ENCODE measurements around the gene CIZ1. TPM values are rescaled to one million over a fixed set of nuclear protein-coding genes. Genes with fewer than 3 reads are reported as not detected.
A peak's percentile ranks its signal among the peaks of the same experiment; 100 is the strongest.

CIZ1 gene
- total RNA-seq, 1 experiment from 2014 or later: 111 TPM

- peak; percentile 79 for ATAC-seq
Observed at GRCh38 chr9:128117613-128118471, 73.5 kb downstream of the CIZ1 start.

GRCh38 chr9:128116104-128117083, 75.0 kb downstream of the CIZ1 start:
- no peak overlapping the region for H3K4me3 ChIP-seq (ENCODE audit: low read depth in 2 of 2, low read length in 2 of 2)
- ChIA-PET CTCF (interaction anchor here (0.5 kb wide), 1 partner anchor 46 kb away, joined by 4 read pairs; no protein-coding TSS in a partner anchor), POLR2A (no interaction called here)
- ATAC-seq (no peak), DNase-seq (ENCODE audit: low read depth, low spot score) (no peak)
- in situ Hi-C loops (cut with HindIII; ENCODE audit: low pct_unique_long_range_greater_than_20kb, low sequenced_read_pairs) (no loop called here), intact Hi-C loops (cut with micrococcal nuclease; ENCODE audit: unreplicated experiment) (no loop called here)
- no peaks in the 10 kb centered on the region for H3K36me3 ChIP-seq (ENCODE audit: control insufficient read depth, insufficient read depth, low read length)
- no peaks in the 10 kb centered on the region for H3K27me3 ChIP-seq (ENCODE audit: control insufficient read depth, insufficient read depth, low read length)
- H3K9me3 ChIP-seq (ENCODE audit: control insufficient read depth, insufficient read depth, low read depth, low read length): no peaks in the 10 kb centered on the region
- no TSS peak for BruUV-seq (replicated peaks)
- H3K27ac ChIP-seq (ENCODE audit: low read length): no peak overlapping the region
- TF ChIP-seq SIN3A (IDR thresholded peaks at IDR 0.05; ENCODE audit: borderline replicate concordance, insufficient read depth, low read depth, low read length): no peak
- TF ChIP-seq TCF7L2 (IDR thresholded peaks at IDR 0.05; ENCODE audit: low read depth, low read length): no peak
- TF ChIP-seq CTCF (IDR thresholded peaks at IDR 0.05): no peak
- no peak for TF ChIP-seq REST (IDR thresholded peaks at IDR 0.05; ENCODE audit: insufficient read depth in 1 of 2, low read depth in 2 of 2, low read length in 1 of 2)
- TF ChIP-seq POLR2AphosphoS5 (IDR thresholded peaks at IDR 0.05; ENCODE audit: low read depth, low read length): no peak
- no peaks in the 10 kb centered on the region; the same call in 1 of the 2 replicates for H3K4me1 ChIP-seq (ENCODE audit: control insufficient read depth, insufficient read depth, low read length)

More at GRCh38 chr9:128117613-128118471, 73.5 kb downstream of the CIZ1 start:
- Histone ChIP-seq H3K27ac (ENCODE audit: low read length) (no peak overlapping the region), H3K9me3 (ENCODE audit: control insufficient read depth, insufficient read depth, low read depth, low read length) (no peaks in the 10 kb centered on the region), H3K27me3 (ENCODE audit: control insufficient read depth, insufficient read depth, low read length) (no peaks in the 10 kb centered on the region), H3K36me3 (ENCODE audit: control insufficient read depth, insufficient read depth, low read length) (no peaks in the 10 kb centered on the region), H3K4me1 (ENCODE audit: control insufficient read depth, insufficient read depth, low read length) (no peaks in the 10 kb centered on the region; the same call in 1 of the 2 replicates), H3K4me3 (ENCODE audit: low read depth in 2 of 2, low read length in 2 of 2) (no peak overlapping the region)
- BruUV-seq (replicated peaks): no TSS peak
- intact Hi-C loops (cut with micrococcal nuclease; ENCODE audit: unreplicated experiment) (no loop called here), in situ Hi-C loops (cut with HindIII; ENCODE audit: low pct_unique_long_range_greater_than_20kb, low sequenced_read_pairs) (no loop called here)
- POLR2A ChIA-PET: no interaction called here
- CTCF ChIA-PET: interaction anchor here (0.7 to 1.0 kb wide), 4 partner anchors 13 to 174 kb away, joined by 3 to 10 read pairs (median 4); no protein-coding TSS in a partner anchor
- TF ChIP-seq CTCF (IDR thresholded peaks at IDR 0.05): peak; percentile 99
- TF ChIP-seq SIN3A (IDR thresholded peaks at IDR 0.05; ENCODE audit: borderline replicate concordance, insufficient read depth, low read depth, low read length): no peak
- DNase-seq (ENCODE audit: low read depth, low spot score): peak; percentile 73

Other genes with a start within 250 kb of the CIZ1 start
- 361 TPM for gene EEIG1, start 210.6 kb downstream of the CIZ1 start, total RNA-seq (2021; ENCODE audit: unreplicated experiment)
- gene NAIF1, start 124.3 kb downstream of the CIZ1 start, total RNA-seq (2021; ENCODE audit: unreplicated experiment): 14.6 TPM
- gene SLC25A25, start 123.3 kb downstream of the CIZ1 start, total RNA-seq (2021; ENCODE audit: unreplicated experiment): 10.7 TPM
- gene PTGES2, start 63.8 kb downstream of the CIZ1 start, total RNA-seq (2021; ENCODE audit: unreplicated experiment): 76.8 TPM
- gene LCN2, start 42.1 kb downstream of the CIZ1 start, total RNA-seq (2021; ENCODE audit: unreplicated experiment): 1.0 TPM
- gene BBLN, start 31.3 kb downstream of the CIZ1 start, total RNA-seq (2021; ENCODE audit: unreplicated experiment): 48.5 TPM
- gene DNM1, start 11.8 kb upstream of the CIZ1 start, total RNA-seq (2021; ENCODE audit: unreplicated experiment): 18.7 TPM
- gene GOLGA2, start 84.4 kb upstream of the CIZ1 start, total RNA-seq (2021; ENCODE audit: unreplicated experiment): 69.6 TPM
- 28.3 TPM for gene SWI5, start 84.7 kb upstream of the CIZ1 start, total RNA-seq (2021; ENCODE audit: unreplicated experiment)
- 22.5 TPM for gene TRUB2, start 130.9 kb upstream of the CIZ1 start, total RNA-seq (2021; ENCODE audit: unreplicated experiment)
- gene COQ4, start 131.3 kb upstream of the CIZ1 start, total RNA-seq (2021; ENCODE audit: unreplicated experiment): 19.1 TPM
- gene SLC27A4, start 149.0 kb upstream of the CIZ1 start, total RNA-seq (2021; ENCODE audit: unreplicated experiment): 20.3 TPM
- 45.4 TPM for gene URM1, start 179.8 kb upstream of the CIZ1 start, total RNA-seq (2021; ENCODE audit: unreplicated experiment)
- gene CERCAM, start 229.3 kb upstream of the CIZ1 start, total RNA-seq (2021; ENCODE audit: unreplicated experiment): 11.3 TPM